ENCODE data around the gene PRSS27. TPM values are rescaled to one million over a fixed set of nuclear protein-coding genes. Genes with fewer than 3 reads are reported as not detected.
A peak's percentile ranks its signal among the peaks of the same experiment; 100 is the strongest.

PRSS27 gene
- total and polyA plus RNA-seq, 4 experiments from 2014 or later = 0.61 to 0.96 TPM; not detected in 2

DNA sequence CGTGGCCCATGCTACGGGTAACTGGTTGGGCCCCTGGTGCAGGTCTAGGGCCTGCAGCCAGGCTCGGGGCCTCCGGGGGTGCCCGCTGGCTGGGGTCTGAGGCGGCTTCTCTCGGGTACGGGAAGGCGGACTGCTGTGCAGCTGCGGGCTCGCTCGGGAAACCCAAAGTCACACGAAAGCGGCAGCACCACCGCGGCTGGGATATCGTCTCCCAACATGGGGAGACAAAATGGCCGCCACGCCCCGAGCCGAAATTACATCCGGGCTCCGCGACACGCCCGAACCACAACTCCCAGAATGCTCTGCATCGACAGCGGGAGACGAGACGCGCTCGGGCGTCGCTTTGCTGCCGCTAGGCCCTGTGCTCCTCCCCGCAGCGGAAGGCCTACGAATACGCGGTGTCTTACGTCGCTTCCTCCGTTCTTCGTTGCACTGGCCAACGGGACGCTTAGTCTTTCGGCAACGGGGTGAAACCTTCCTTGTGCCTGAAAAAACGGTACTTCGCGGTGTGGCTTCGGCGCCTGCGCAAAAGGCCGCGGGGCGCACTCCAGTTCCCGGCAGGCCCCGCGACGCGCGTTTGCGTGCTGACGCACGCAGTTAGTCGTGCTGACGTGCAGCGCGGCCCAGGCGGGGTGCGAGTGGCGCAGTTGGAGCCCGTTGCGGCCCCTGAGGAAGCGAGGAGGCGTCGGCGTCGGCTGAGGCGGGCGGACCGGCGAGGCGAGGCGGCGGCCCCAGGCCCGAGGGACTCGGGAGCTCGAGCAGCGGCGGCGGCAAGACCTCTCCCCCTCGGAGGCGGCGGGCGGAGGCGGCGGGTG lies 32.2 kb upstream of the PRSS27 start, which contains the start of gene SRRM2:
TSS of gene SRRM2 (plus strand) at position 604 of the 815 bp plus-strand sequence. CDS start 3,727 bp downstream, outside the sequence.
- ChIA-PET CTCF (ENCODE audit: partially characterized antibody) (no interaction called here), POLR2A (ENCODE audit: partially characterized antibody) (interaction anchor here (0.8 to 6.7 kb wide), 14 partner anchors 10 to 704 kb away, joined by 3 to 142 read pairs (median 4); partner anchors contain the start of genes ECI1, ELOB, FLYWCH1 and FLYWCH2)
- H3K27ac Mint-ChIP-seq = peak within 1 kb of the TSS; percentile 97 to 100 (median 99)
- peaks cover 34 to 68% (median 48%) of the 10 kb centered on the region in 4 donors for H3K4me1 Mint-ChIP-seq
- H3K27ac ChIP-seq (ENCODE audit: low read depth, low read length) = peak within 1 kb of the TSS; percentile 97
- H3K4me3 Mint-ChIP-seq = peak within 1 kb of the TSS; percentile 91 to 97 (median 94)
- peak; percentile 96 to 98 (median 96) for DNase-seq
- H3K27me3 ChIP-seq (ENCODE audit: insufficient read depth, low read length) = no peaks in the 10 kb centered on the region
- H3K9me3 ChIP-seq (ENCODE audit: control insufficient read depth in 1 of 2, low read length in 2 of 2) = no peaks in the 10 kb centered on the region
- intact Hi-C loops (cut with micrococcal nuclease) = loop anchor here (1.0 to 10.0 kb wide), 5 partner anchors 25 to 113 kb away; partner anchors contain the start of genes ELOB and KCTD5
- H3K27me3 Mint-ChIP-seq = no peaks in the 10 kb centered on the region
- H3K4me3 ChIP-seq (ENCODE audit: low read length in 2 of 2) = peak within 1 kb of the TSS; percentile 95 to 97
- H3K36me3 ChIP-seq (ENCODE audit: insufficient read depth, low read length) = peaks cover 8% of the 10 kb centered on the region
- H3K36me3 Mint-ChIP-seq = peaks cover 21 to 41% of the 10 kb centered on the region in 2 donors
- peaks cover 0 to 4% (median 0%) of the 10 kb centered on the region in 8 donors for H3K9me3 Mint-ChIP-seq
- H3K4me1 ChIP-seq (ENCODE audit: insufficient read depth, low read length) = peaks cover 49% of the 10 kb centered on the region

- POLR2A ChIA-PET (ENCODE audit: partially characterized antibody) = interaction anchor here (0.9 to 6.7 kb wide), 9 partner anchors 10 to 704 kb away, joined by 3 to 142 read pairs (median 4); partner anchors contain the start of genes ELOB, FLYWCH1, FLYWCH2 and KCTD5
- H3K27me3 Mint-ChIP-seq = no peaks in the 10 kb centered on the region
These were observed 31.6 kb upstream of the PRSS27 start for GRCh38 chr16:2751577-2752034.

GRCh38 chr16:2749936-2750335 lies 29.9 kb upstream of the PRSS27 start:
- Mint-ChIP-seq H3K4me3 (no peak overlapping the region), H3K27ac (peak overlapping the region in 3 of 7 donors; percentile 9 to 100 (median 37)), H3K27me3 (no peaks in the 10 kb centered on the region), H3K36me3 (peaks cover 4 to 21% of the 10 kb centered on the region in 2 donors), H3K9me3 (peaks cover 0 to 4% (median 0%) of the 10 kb centered on the region in 8 donors), H3K4me1 (peaks cover 15 to 45% (median 27%) of the 10 kb centered on the region in 4 donors)
- intact Hi-C loops (cut with micrococcal nuclease) = loop anchor here (10.0 kb wide), 1 partner anchor 115 kb away; no protein-coding TSS in a partner anchor
- H3K4me1 ChIP-seq (ENCODE audit: insufficient read depth, low read length) = peaks cover 26% of the 10 kb centered on the region
- no peak for DNase-seq
- H3K4me3 ChIP-seq (ENCODE audit: low read length in 2 of 2) = no peak overlapping the region
- ChIA-PET CTCF (ENCODE audit: partially characterized antibody) (no interaction called here), POLR2A (ENCODE audit: partially characterized antibody) (interaction anchor here (6.7 kb wide), 1 partner anchor 25 kb away, joined by 142 read pairs; the partner anchor contains the start of gene ELOB)
- no peaks in the 10 kb centered on the region for H3K27me3 ChIP-seq (ENCODE audit: insufficient read depth, low read length)
- peaks cover 2% of the 10 kb centered on the region for H3K36me3 ChIP-seq (ENCODE audit: insufficient read depth, low read length)
- no peak overlapping the region for H3K27ac ChIP-seq (ENCODE audit: low read depth, low read length)
- no peaks in the 10 kb centered on the region for H3K9me3 ChIP-seq (ENCODE audit: control insufficient read depth in 1 of 2, low read length in 2 of 2)

More at GRCh38 chr16:2751577-2752034, 31.6 kb upstream of the PRSS27 start:
- CTCF ChIA-PET (ENCODE audit: partially characterized antibody) = no interaction called here
- H3K27ac ChIP-seq (ENCODE audit: low read depth, low read length) = peak overlapping the region; percentile 97
- H3K4me3 ChIP-seq (ENCODE audit: low read length in 2 of 2) = peak overlapping the region in 1 of 2 donors; percentile 97
- peaks cover 3% of the 10 kb centered on the region for H3K36me3 ChIP-seq (ENCODE audit: insufficient read depth, low read length)
- no peaks in the 10 kb centered on the region for H3K27me3 ChIP-seq (ENCODE audit: insufficient read depth, low read length)
- peak overlapping the region; percentile 97 to 100 (median 99) for H3K27ac Mint-ChIP-seq
- H3K4me3 Mint-ChIP-seq = peak overlapping the region; percentile 29 to 97 (median 92)
- peaks cover 15 to 35% of the 10 kb centered on the region in 2 donors for H3K36me3 Mint-ChIP-seq
- no peaks in the 10 kb centered on the region for H3K9me3 ChIP-seq (ENCODE audit: control insufficient read depth in 1 of 2, low read length in 2 of 2)
- intact Hi-C loops (cut with micrococcal nuclease) = loop anchor here (1.0 to 10.0 kb wide), 5 partner anchors 26 to 113 kb away; partner anchors contain the start of genes ELOB and KCTD5
- H3K4me1 Mint-ChIP-seq = peaks cover 29 to 62% (median 43%) of the 10 kb centered on the region in 4 donors
- DNase-seq = no peak
- H3K4me1 ChIP-seq (ENCODE audit: insufficient read depth, low read length) = peaks cover 42% of the 10 kb centered on the region
- H3K9me3 Mint-ChIP-seq = peaks cover 0 to 4% (median 0%) of the 10 kb centered on the region in 8 donors

GRCh38 chr16:2749476-2749875 lies 29.5 kb upstream of the PRSS27 start:
- H3K36me3 Mint-ChIP-seq = peaks cover 4 to 18% of the 10 kb centered on the region in 2 donors
- Histone ChIP-seq H3K4me1 (ENCODE audit: insufficient read depth, low read length) (peaks cover 21% of the 10 kb centered on the region), H3K27me3 (ENCODE audit: insufficient read depth, low read length) (no peaks in the 10 kb centered on the region), H3K36me3 (ENCODE audit: insufficient read depth, low read length) (no peaks in the 10 kb centered on the region), H3K27ac (ENCODE audit: low read depth, low read length) (no peak overlapping the region), H3K9me3 (ENCODE audit: control insufficient read depth in 1 of 2, low read length in 2 of 2) (no peaks in the 10 kb centered on the region), H3K4me3 (ENCODE audit: low read length in 2 of 2) (no peak overlapping the region)
- no peak for DNase-seq
- H3K4me1 Mint-ChIP-seq = peaks cover 10 to 40% (median 23%) of the 10 kb centered on the region in 4 donors
- ChIA-PET POLR2A (ENCODE audit: partially characterized antibody) (interaction anchor here (6.7 kb wide), 1 partner anchor 26 kb away, joined by 142 read pairs; the partner anchor contains the start of gene ELOB), CTCF (ENCODE audit: partially characterized antibody) (no interaction called here)
- no peaks in the 10 kb centered on the region for H3K27me3 Mint-ChIP-seq
- peak overlapping the region in 3 of 7 donors; percentile 46 to 100 (median 47) for H3K27ac Mint-ChIP-seq
- peak overlapping the region in 1 of 8 donors; percentile 39 for H3K4me3 Mint-ChIP-seq
- intact Hi-C loops (cut with micrococcal nuclease) = no loop called here
- H3K9me3 Mint-ChIP-seq = peaks cover 0 to 4% (median 0%) of the 10 kb centered on the region in 8 donors

GRCh38 chr16:2748757-2749455 lies 28.9 kb upstream of the PRSS27 start:
- Histone ChIP-seq H3K36me3 (ENCODE audit: insufficient read depth, low read length) (no peaks in the 10 kb centered on the region), H3K27me3 (ENCODE audit: insufficient read depth, low read length) (no peaks in the 10 kb centered on the region), H3K4me1 (ENCODE audit: insufficient read depth, low read length) (peaks cover 15% of the 10 kb centered on the region), H3K27ac (ENCODE audit: low read depth, low read length) (no peak overlapping the region), H3K4me3 (ENCODE audit: low read length in 2 of 2) (no peak overlapping the region), H3K9me3 (ENCODE audit: control insufficient read depth in 1 of 2, low read length in 2 of 2) (no peaks in the 10 kb centered on the region)
- intact Hi-C loops (cut with micrococcal nuclease) = no loop called here
- Mint-ChIP-seq H3K27ac (peak overlapping the region in 1 of 7 donors; percentile 13), H3K9me3 (peaks cover 0 to 4% (median 0%) of the 10 kb centered on the region in 8 donors), H3K4me1 (peaks cover 6 to 35% (median 18%) of the 10 kb centered on the region in 4 donors), H3K4me3 (no peak overlapping the region), H3K27me3 (no peaks in the 10 kb centered on the region), H3K36me3 (peaks cover 4 to 14% of the 10 kb centered on the region in 2 donors)
- ChIA-PET POLR2A (ENCODE audit: partially characterized antibody) (interaction anchor here (6.7 kb wide), 1 partner anchor 26 kb away, joined by 142 read pairs; the partner anchor contains the start of gene ELOB), CTCF (ENCODE audit: partially characterized antibody) (no interaction called here)
- no peak for DNase-seq

DNA sequence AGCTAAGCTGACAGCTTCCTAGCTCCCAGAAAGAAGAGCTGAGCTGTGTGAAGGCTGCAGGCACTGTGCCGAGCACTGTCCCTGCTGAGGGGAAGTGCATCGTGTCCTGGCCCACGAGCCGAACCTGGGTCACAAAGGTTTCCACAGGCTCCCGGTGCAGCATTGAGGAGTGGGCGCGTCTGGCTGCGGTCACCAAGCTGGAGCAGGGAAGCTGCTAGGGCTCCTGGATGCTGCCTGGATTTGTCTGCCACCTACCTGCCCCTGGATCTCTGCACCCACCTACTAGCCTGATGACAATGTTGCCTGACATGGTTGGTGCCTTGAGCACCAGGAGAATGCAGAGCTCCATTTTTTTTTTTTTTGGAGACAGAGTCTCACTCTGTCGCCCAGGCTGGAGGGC lies 25.9 kb upstream of the PRSS27 start:
- no peaks in the 10 kb centered on the region for H3K36me3 Mint-ChIP-seq
- CTCF ChIA-PET (ENCODE audit: partially characterized antibody) = interaction anchor here (1.3 to 1.5 kb wide), 2 partner anchors 28 kb away, joined by 3 read pairs; no protein-coding TSS in a partner anchor
- intact Hi-C loops (cut with micrococcal nuclease) = no loop called here
- H3K36me3 ChIP-seq (ENCODE audit: insufficient read depth, low read length) = no peaks in the 10 kb centered on the region
- H3K27ac ChIP-seq (ENCODE audit: low read depth, low read length) = no peak overlapping the region
- no peak overlapping the region for H3K4me3 Mint-ChIP-seq
- H3K4me1 Mint-ChIP-seq = peaks cover 0 to 11% (median 4%) of the 10 kb centered on the region in 4 donors
- POLR2A ChIA-PET (ENCODE audit: partially characterized antibody) = interaction anchor here (0.8 kb wide), 1 partner anchor 31 kb away, joined by 3 read pairs; the partner anchor contains the start of gene ELOB
- H3K4me1 ChIP-seq (ENCODE audit: insufficient read depth, low read length) = no peaks in the 10 kb centered on the region
- no peaks in the 10 kb centered on the region for H3K27me3 Mint-ChIP-seq
- H3K9me3 ChIP-seq (ENCODE audit: control insufficient read depth in 1 of 2, low read length in 2 of 2) = no peaks in the 10 kb centered on the region
- H3K27me3 ChIP-seq (ENCODE audit: insufficient read depth, low read length) = no peaks in the 10 kb centered on the region
- H3K27ac Mint-ChIP-seq = no peak overlapping the region
- DNase-seq = no peak
- no peak overlapping the region for H3K4me3 ChIP-seq (ENCODE audit: low read length in 2 of 2)
- no peaks in the 10 kb centered on the region for H3K9me3 Mint-ChIP-seq
